Measurements from ENCODE around the gene RNF180.

- TF ChIP-seq CTCF (IDR thresholded peaks at IDR 0.05; ENCODE audit: low read depth, low read length, missing input control), result no peak
- TF ChIP-seq RAD21 (IDR thresholded peaks at IDR 0.05), result no peak
- TF ChIP-seq REST (IDR thresholded peaks at IDR 0.05), result no peak
- TF ChIP-seq GABPA (IDR thresholded peaks at IDR 0.05 in 1 of 2, conservative IDR thresholded peaks at IDR 0.05 in 1 of 2), result no peak
- no peak for TF ChIP-seq RXRA (IDR thresholded peaks at IDR 0.05)
- no peak for TF ChIP-seq TAF1 (conservative IDR thresholded peaks at IDR 0.05)
- TF ChIP-seq JUND (IDR thresholded peaks at IDR 0.05), result no peak
- TF ChIP-seq FOXA1 (IDR thresholded peaks at IDR 0.05), result no peak
- TF ChIP-seq SP1 (IDR thresholded peaks at IDR 0.05), result no peak
- no peak for TF ChIP-seq ZBTB33 (IDR thresholded peaks at IDR 0.05)
- no peak for TF ChIP-seq ATF3 (IDR thresholded peaks at IDR 0.05)
Observed at GRCh38 chr5:64417390-64417789, 251.7 kb downstream of the RNF180 start.

All from liver (tissue), 3 donors.